Measurements from ENCODE around the gene ZCCHC7. TPM values are rescaled to one million over a fixed set of nuclear protein-coding genes. Genes with fewer than 3 reads are reported as not detected.
"Not testable (repeated sequence)": the region's sequence is repeated elsewhere in the genome, so short reads cannot be mapped to it uniquely, and the experiment has no call there.

ZCCHC7 gene
- polyA plus RNA-seq, 4 donors = 4.9 to 15.0 (median 7.9) TPM

- peak in 1 of 2 donors; percentile 2 for DNase-seq
- Histone ChIP-seq H3K27me3 (ENCODE audit: control insufficient read depth in 3 of 3, insufficient read depth in 3 of 3, low read length in 3 of 3) (no peaks in the 10 kb centered on the region), H3K4me3 (ENCODE audit: low read depth in 1 of 3, low read length in 3 of 3) (no peak overlapping the region), H3K27ac (ENCODE audit: low read depth in 1 of 3, low read length in 2 of 3) (peak overlapping the region in 1 of 3 donors; percentile 34), H3K9me3 (ENCODE audit: control insufficient read depth in 2 of 2, insufficient read depth in 1 of 2, low read depth in 1 of 2, low read length in 1 of 2) (no peaks in the 10 kb centered on the region), H3K4me1 (ENCODE audit: control insufficient read depth in 3 of 3, insufficient read depth in 2 of 3, low read depth in 1 of 3, low read length in 2 of 3) (no peaks in the 10 kb centered on the region), H3K36me3 (ENCODE audit: control insufficient read depth in 3 of 3, insufficient read depth in 2 of 3, low read depth in 1 of 3, low read length in 3 of 3) (peaks cover 0 to 9% (median 3%) of the 10 kb centered on the region in 3 donors)
- 82 to 87% (median 83%) methylated on average over 6 of the region's 6 CpGs for WGBS, 3 donors
- FAIRE-seq = no peak
Measured at GRCh38 chr9:37187292-37187691, 66.9 kb downstream of the ZCCHC7 start.

- DNase-seq (no peak), FAIRE-seq (no peak)
- Histone ChIP-seq H3K4me3 (ENCODE audit: low read depth in 1 of 3, low read length in 3 of 3) (no peak overlapping the region), H3K27ac (ENCODE audit: low read depth in 1 of 3, low read length in 2 of 3) (no peak overlapping the region), H3K4me1 (ENCODE audit: control insufficient read depth in 3 of 3, insufficient read depth in 2 of 3, low read depth in 1 of 3, low read length in 2 of 3) (no peaks in the 10 kb centered on the region), H3K27me3 (ENCODE audit: control insufficient read depth in 3 of 3, insufficient read depth in 3 of 3, low read length in 3 of 3) (no peaks in the 10 kb centered on the region), H3K36me3 (ENCODE audit: control insufficient read depth in 3 of 3, insufficient read depth in 2 of 3, low read depth in 1 of 3, low read length in 3 of 3) (peaks cover 0 to 8% (median 3%) of the 10 kb centered on the region in 3 donors), H3K9me3 (ENCODE audit: control insufficient read depth in 2 of 2, insufficient read depth in 1 of 2, low read depth in 1 of 2, low read length in 1 of 2) (no peaks in the 10 kb centered on the region)
- 75 to 89% (median 75%) methylated on average over 5 of the region's 5 CpGs for WGBS, 3 donors
Measured at GRCh38 chr9:37187713-37188439, 67.5 kb downstream of the ZCCHC7 start.

- H3K36me3 ChIP-seq (ENCODE audit: control insufficient read depth in 3 of 3, insufficient read depth in 2 of 3, low read depth in 1 of 3, low read length in 3 of 3); H3K9me3 ChIP-seq (ENCODE audit: control insufficient read depth in 2 of 2, insufficient read depth in 1 of 2, low read depth in 1 of 2, low read length in 1 of 2); H3K4me3 ChIP-seq (ENCODE audit: low read depth in 1 of 3, low read length in 3 of 3); H3K27me3 ChIP-seq (ENCODE audit: control insufficient read depth in 3 of 3, insufficient read depth in 3 of 3, low read length in 3 of 3); DNase-seq; H3K27ac ChIP-seq (ENCODE audit: low read depth in 1 of 3, low read length in 2 of 3); FAIRE-seq; H3K4me1 ChIP-seq (ENCODE audit: control insufficient read depth in 3 of 3, insufficient read depth in 2 of 3, low read depth in 1 of 3, low read length in 2 of 3): not testable (repeated sequence)
- WGBS, 3 donors = 95 to 99% (median 97%) methylated on average over 13 of the region's 13 CpGs
Measured at GRCh38 chr9:37190739-37191138, 70.4 kb downstream of the ZCCHC7 start.

GRCh38 chr9:37191403-37192089 lies 71.2 kb downstream of the ZCCHC7 start:
- Histone ChIP-seq H3K36me3 (ENCODE audit: control insufficient read depth in 3 of 3, insufficient read depth in 2 of 3, low read depth in 1 of 3, low read length in 3 of 3) (peaks cover 0 to 8% (median 3%) of the 10 kb centered on the region in 3 donors), H3K4me1 (ENCODE audit: control insufficient read depth in 3 of 3, insufficient read depth in 2 of 3, low read depth in 1 of 3, low read length in 2 of 3) (no peaks in the 10 kb centered on the region), H3K4me3 (ENCODE audit: low read depth in 1 of 3, low read length in 3 of 3) (no peak overlapping the region), H3K27ac (ENCODE audit: low read depth in 1 of 3, low read length in 2 of 3) (no peak overlapping the region), H3K27me3 (ENCODE audit: control insufficient read depth in 3 of 3, insufficient read depth in 3 of 3, low read length in 3 of 3) (no peaks in the 10 kb centered on the region), H3K9me3 (ENCODE audit: control insufficient read depth in 2 of 2, insufficient read depth in 1 of 2, low read depth in 1 of 2, low read length in 1 of 2) (no peaks in the 10 kb centered on the region)
- 58 to 79% (median 67%) methylated on average over 4 of the region's 4 CpGs for WGBS, 3 donors
- FAIRE-seq (no peak), DNase-seq (no peak)

GRCh38 chr9:37192803-37193202 lies 72.4 kb downstream of the ZCCHC7 start:
- H3K36me3 ChIP-seq (ENCODE audit: control insufficient read depth in 3 of 3, insufficient read depth in 2 of 3, low read depth in 1 of 3, low read length in 3 of 3) = peaks cover 0 to 5% (median 3%) of the 10 kb centered on the region in 3 donors
- DNase-seq = no peak
- no peaks in the 10 kb centered on the region for H3K9me3 ChIP-seq (ENCODE audit: control insufficient read depth in 2 of 2, insufficient read depth in 1 of 2, low read depth in 1 of 2, low read length in 1 of 2)
- H3K27ac ChIP-seq (ENCODE audit: low read depth in 1 of 3, low read length in 2 of 3) = no peak overlapping the region
- no peaks in the 10 kb centered on the region for H3K27me3 ChIP-seq (ENCODE audit: control insufficient read depth in 3 of 3, insufficient read depth in 3 of 3, low read length in 3 of 3)
- H3K4me1 ChIP-seq (ENCODE audit: control insufficient read depth in 3 of 3, insufficient read depth in 2 of 3, low read depth in 1 of 3, low read length in 2 of 3) = peaks cover 0 to 3% (median 0%) of the 10 kb centered on the region in 3 donors
- FAIRE-seq = no peak
- no peak overlapping the region for H3K4me3 ChIP-seq (ENCODE audit: low read depth in 1 of 3, low read length in 3 of 3)

- H3K27ac ChIP-seq (ENCODE audit: low read depth in 1 of 3, low read length in 2 of 3) = no peak overlapping the region
- H3K36me3 ChIP-seq (ENCODE audit: control insufficient read depth in 3 of 3, insufficient read depth in 2 of 3, low read depth in 1 of 3, low read length in 3 of 3) = no peaks in the 10 kb centered on the region
- no peaks in the 10 kb centered on the region for H3K9me3 ChIP-seq (ENCODE audit: control insufficient read depth in 2 of 2, insufficient read depth in 1 of 2, low read depth in 1 of 2, low read length in 1 of 2)
- DNase-seq = peak in 1 of 2 donors; percentile 8
- WGBS, 3 donors = 46 to 76% (median 49%) methylated on average over 4 of the region's 4 CpGs
- peaks cover 0 to 7% (median 0%) of the 10 kb centered on the region in 3 donors for H3K4me1 ChIP-seq (ENCODE audit: control insufficient read depth in 3 of 3, insufficient read depth in 2 of 3, low read depth in 1 of 3, low read length in 2 of 3)
- no peaks in the 10 kb centered on the region for H3K27me3 ChIP-seq (ENCODE audit: control insufficient read depth in 3 of 3, insufficient read depth in 3 of 3, low read length in 3 of 3)
- no peak overlapping the region for H3K4me3 ChIP-seq (ENCODE audit: low read depth in 1 of 3, low read length in 3 of 3)
- no peak for FAIRE-seq
Measured at GRCh38 chr9:37197158-37198038, 77.0 kb downstream of the ZCCHC7 start.

- Histone ChIP-seq H3K4me3 (ENCODE audit: low read depth in 1 of 3, low read length in 3 of 3) (no peak overlapping the region), H3K9me3 (ENCODE audit: control insufficient read depth in 2 of 2, insufficient read depth in 1 of 2, low read depth in 1 of 2, low read length in 1 of 2) (no peaks in the 10 kb centered on the region), H3K36me3 (ENCODE audit: control insufficient read depth in 3 of 3, insufficient read depth in 2 of 3, low read depth in 1 of 3, low read length in 3 of 3) (no peaks in the 10 kb centered on the region), H3K4me1 (ENCODE audit: control insufficient read depth in 3 of 3, insufficient read depth in 2 of 3, low read depth in 1 of 3, low read length in 2 of 3) (peaks cover 0 to 7% (median 0%) of the 10 kb centered on the region in 3 donors), H3K27me3 (ENCODE audit: control insufficient read depth in 3 of 3, insufficient read depth in 3 of 3, low read length in 3 of 3) (no peaks in the 10 kb centered on the region), H3K27ac (ENCODE audit: low read depth in 1 of 3, low read length in 2 of 3) (no peak overlapping the region)
- DNase-seq (no peak), FAIRE-seq (no peak)
- 79 to 92% (median 88%) methylated on average over 2 of the region's 2 CpGs for WGBS, 3 donors
Measured at GRCh38 chr9:37198039-37198729, 77.8 kb downstream of the ZCCHC7 start.

GRCh38 chr9:37198831-37199230 lies 78.5 kb downstream of the ZCCHC7 start:
- DNase-seq = no peak
- H3K4me1 ChIP-seq (ENCODE audit: control insufficient read depth in 3 of 3, insufficient read depth in 2 of 3, low read depth in 1 of 3, low read length in 2 of 3) = peaks cover 0 to 7% (median 0%) of the 10 kb centered on the region in 3 donors
- no peak overlapping the region for H3K4me3 ChIP-seq (ENCODE audit: low read depth in 1 of 3, low read length in 3 of 3)
- no peak overlapping the region for H3K27ac ChIP-seq (ENCODE audit: low read depth in 1 of 3, low read length in 2 of 3)
- WGBS, 3 donors = 82 to 88% (median 85%) methylated on average over 1 of the region's 1 CpG
- no peaks in the 10 kb centered on the region for H3K36me3 ChIP-seq (ENCODE audit: control insufficient read depth in 3 of 3, insufficient read depth in 2 of 3, low read depth in 1 of 3, low read length in 3 of 3)
- H3K27me3 ChIP-seq (ENCODE audit: control insufficient read depth in 3 of 3, insufficient read depth in 3 of 3, low read length in 3 of 3) = no peaks in the 10 kb centered on the region
- FAIRE-seq = no peak
- H3K9me3 ChIP-seq (ENCODE audit: control insufficient read depth in 2 of 2, insufficient read depth in 1 of 2, low read depth in 1 of 2, low read length in 1 of 2) = no peaks in the 10 kb centered on the region
